HG03108 (cell line): ENCODE results near the gene TGDS.

Experiments used
- ATAC-seq: cut with Tn5 transposase; IDR thresholded peaks from one replicate; pipeline ENCODE4 v1.9.1; 2021; ENCODE audit warnings: moderate library complexity; ENCODE audit not compliant: unreplicated experiment

The TGDS gene

DNA sequence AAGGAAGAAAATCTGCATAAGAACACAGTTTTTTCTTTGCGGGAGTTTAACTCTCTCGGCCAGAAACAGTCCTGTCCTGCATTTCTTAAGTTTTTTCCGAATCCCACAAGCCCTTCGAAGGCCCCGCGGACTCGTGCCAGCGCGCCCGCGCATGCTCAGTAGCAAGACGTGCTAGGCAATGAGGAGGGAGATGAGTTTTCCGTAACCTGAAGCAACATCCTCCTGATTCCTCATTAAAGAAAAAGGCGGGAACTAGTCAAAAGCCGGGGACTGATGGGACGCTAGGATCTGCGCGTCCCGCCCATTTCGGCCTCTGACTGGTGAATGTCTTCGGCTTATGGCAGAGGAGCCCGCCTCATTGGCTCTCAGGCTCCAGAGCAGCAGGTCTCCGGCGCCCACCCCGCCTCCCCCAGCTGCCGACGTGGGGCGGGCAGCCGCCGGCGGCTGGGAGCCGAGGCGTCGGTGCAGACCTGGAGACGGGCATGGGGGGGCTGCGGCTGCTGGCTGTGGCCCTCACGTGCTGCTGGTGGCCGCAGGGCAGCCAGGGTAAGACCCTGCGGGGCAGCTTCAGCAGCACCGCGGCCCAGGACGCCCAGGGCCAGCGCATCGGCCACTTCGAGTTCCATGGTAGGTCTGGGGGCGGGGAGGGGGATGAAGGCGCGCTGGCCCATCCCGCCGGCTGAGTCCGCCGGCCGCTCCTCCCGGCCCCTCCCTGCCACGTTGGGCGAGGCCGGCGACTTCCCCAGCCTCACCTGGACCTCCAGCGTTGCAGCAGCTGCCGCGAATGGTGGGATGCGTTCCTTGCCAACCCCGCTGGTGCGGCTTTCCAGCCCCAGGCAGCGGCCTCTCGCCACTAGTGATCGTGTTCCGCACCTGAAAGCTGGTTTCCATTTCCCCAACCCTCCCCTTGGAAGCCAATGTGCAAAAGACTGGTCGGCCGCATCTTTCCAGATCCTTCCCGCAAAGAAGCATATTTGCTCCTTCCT lies 5.8 kb upstream of the TGDS start, which contains the start of gene GPR180:
TSS of gene GPR180 (plus strand) at position 412 of the 986 bp plus-strand sequence. CDS start at position 483, 71 bp downstream.
- peak; percentile 99 for ATAC-seq

DNA sequence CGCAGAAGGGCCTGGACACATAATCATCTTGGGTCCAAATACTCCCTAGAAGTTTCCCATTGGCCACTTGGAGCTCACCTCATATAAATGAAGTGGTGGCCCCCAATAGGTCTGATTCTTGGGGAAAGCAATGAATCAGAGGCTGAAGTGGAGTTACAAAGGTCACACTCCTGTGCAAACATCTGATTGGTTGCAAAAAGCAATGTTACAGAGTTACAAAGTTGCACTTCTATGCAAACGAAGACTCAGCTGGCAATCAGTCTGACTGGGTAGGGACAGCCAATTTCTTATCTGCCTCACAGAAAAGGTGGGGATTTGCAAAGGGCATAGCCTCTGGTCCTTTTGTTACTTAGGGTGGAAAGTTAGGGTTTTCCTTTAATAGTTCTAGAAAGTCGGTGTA lies 3.9 kb upstream of the TGDS start:
- no peak for ATAC-seq

DNA sequence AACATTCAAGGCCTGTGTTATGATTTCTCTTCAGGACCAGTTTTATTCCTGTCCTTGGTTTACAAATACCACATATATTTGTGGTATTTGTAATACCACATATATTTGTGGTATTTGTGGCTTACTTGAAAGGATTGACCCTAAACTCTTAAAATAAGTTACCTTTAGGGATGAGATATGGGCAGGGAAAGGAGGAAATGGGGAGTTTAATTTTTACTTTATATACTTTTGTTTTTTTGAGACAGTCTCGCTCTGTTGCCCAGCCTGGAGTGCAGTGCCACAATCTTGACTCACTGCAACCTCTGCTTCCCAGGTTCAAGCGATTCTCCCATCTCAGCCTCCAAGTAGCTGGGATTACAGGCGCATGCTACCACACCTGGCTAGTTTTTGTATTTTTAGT lies 2.3 kb upstream of the TGDS start:
- no peak for ATAC-seq

DNA sequence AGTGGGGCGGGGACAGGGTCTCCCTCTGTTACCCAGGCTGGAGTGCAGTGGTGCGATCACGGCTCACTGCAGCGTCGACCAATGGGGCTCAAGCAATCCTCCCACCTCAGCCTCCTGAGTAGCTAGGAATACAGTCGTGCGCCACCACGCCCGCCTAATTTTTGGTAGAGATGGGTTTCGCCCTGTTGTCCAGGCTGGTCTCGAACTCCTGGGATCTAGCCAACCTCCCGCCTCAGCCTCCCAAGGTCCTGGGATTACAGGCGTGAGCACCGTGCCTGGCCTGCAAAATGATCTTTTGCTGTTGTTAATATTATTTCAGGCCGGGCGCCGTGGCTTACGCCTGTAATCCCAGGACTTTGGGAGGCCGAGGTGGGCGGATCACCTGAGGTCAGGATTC lies 621 bp upstream of the TGDS start:
- ATAC-seq, result no peak

DNA sequence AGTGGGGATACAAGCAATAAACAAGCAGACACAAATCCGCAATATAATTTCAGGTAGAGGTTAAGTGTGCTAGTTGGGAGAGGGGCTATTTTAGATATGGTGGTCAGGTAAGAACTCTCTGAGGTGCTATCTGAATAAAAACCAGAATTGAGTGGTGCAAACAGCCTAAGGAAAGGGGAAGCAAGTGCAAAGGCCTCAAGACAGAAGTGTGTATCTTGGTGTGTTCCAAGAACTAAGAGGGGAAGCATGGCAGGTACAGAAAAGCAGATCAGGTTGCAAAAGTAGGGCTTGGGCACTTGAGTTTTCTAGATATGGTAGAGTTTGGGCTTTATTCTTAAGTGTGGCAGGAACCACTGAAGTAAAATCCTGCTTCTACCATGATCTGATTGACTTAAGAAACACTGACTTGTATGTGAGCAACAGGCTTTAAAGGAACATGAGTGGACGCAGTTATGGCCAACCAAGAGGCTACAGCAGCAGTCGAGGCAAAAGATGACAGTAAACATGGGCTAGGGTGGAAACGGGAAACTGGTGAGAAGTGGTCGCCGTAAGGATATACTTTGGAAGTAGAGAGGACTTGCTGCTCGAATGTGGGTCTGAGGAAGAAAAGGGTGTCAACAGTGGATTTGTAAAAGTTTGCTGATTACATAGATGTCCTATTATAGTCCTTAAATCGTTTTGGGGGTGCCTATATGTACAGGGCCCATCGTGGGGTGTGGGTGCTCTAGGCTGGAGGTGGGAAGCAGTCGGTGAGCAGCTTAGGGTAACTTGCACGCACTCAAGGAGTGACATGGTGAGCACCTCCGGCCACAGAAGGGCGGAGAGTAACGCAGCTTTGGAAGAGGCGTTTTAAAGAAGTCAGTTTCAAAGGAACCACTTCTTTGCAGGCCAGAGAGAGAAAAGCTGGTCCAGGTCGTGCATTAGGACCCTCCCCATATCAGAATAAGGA lies 677 bp downstream of the TGDS start:
- ATAC-seq, result peak; percentile 28

DNA sequence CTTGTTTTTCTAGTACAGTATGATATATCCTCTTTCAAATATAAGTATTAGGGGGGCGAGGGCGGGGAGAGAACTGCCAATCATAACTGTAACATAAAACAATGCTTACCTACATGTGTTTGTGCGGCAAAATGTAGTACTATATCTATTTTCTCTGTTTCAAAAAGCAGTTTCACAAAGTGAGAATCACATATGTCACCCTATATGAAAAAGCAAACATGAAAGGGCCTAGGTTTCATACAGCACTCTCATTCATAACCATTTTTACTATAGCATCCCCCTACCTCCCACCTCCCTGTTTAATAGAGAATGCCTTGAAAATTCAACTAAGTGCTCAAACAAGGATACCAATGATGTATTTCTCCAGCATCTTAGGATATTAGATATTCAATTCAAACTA lies 5.2 kb downstream of the TGDS start:
- ATAC-seq, result no peak

DNA sequence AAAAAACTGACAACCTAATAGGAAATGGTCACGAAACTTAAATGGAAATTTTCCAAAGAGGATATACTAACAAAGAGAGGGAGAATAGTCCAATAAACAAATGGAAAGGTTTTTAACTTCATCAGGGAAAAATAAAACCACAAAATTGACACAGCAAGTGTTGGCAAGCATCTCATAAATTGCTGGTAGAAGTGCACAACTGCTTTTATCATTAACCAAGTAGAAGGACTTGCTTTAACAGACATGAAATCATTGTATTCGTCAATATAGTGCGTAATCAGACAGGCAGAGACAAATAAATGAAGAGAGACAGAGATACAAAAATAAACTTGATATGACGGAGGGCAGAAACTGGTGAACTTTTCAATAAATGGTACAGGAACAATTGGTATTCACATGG lies 7.4 kb downstream of the TGDS start:
- no peak for ATAC-seq

DNA sequence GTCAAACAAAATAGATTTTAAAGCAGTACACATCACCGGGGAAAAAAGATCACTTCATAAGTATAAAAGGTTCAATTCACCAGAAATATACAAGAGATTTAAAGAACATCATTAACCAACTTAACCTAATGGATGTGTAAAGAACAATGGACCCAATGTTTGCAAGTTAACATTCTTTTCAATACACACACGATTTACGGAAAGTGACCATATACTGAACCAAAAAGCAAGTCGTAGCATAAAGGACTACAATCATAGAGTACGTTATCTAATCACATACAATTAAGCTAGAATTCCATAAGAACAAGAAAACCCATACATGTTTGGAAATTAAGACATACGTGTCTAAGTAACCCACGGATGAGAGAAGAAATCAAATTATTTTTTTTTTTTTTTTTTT lies 9.6 kb downstream of the TGDS start:
- no peak for ATAC-seq

DNA sequence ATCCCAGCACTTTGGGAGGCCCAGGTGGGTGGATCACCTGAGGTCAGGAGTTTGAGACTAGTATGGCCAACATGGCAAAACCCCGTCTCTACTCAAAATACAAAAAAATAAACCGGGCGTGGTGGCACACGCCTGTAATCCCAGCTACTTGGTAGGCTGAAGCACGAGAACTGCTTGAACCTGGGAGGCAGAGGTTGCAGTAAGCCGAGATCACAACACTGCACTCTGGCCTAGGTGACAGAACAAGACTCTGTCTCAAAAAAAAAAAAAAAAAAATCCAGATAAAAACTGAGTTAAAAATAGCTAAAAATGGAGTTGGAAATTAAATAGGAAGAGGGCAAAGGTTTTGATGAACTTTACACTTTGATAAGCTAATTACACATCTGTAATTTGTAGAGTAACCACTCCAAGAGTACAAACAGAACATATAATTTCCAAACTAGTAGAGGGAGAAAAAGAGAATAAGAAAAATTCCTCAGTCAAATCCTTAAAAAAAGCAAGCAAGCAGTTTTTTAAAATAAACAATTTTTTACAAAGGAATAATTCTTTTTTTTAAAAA lies 10.3 kb downstream of the TGDS start:
- no peak for ATAC-seq

DNA sequence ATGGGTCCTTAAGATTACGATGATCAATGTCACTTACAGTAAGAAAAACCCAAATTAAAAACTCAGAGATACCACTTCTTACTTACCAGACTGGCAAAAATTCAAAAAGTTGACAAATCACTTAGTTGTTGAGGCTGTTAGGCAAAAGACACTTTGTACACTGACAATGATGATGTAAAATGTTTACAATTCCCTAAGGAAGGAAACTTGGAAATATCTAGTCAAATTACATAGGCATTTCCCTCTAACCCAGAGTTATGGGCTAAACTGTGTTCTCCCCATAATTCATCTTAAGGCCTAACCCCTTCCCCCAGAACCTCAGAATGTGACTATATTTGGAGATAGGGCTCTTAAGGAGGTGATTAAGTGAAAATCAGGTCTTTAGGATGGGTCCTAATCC lies 12.0 kb downstream of the TGDS start:
- ATAC-seq, result no peak

DNA sequence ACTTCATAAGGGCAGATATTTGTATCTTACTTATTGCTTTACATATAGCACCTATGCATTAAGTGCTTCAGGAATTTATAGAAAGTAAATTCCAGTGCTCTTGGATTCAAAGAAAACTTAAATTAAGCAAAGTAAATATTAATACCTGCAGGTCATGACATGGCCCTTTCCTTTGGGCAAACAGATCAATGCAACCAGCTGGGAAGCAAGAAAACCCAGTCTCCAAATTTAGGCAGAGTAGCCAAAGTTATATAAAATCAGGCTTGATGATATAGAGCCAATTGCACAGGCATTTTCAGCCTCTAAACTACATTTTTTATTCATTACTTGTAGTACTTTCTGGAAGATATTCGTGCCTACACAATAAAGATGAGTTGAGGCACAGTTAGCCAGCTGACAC lies 16.9 kb downstream of the TGDS start:
- no peak for ATAC-seq

DNA sequence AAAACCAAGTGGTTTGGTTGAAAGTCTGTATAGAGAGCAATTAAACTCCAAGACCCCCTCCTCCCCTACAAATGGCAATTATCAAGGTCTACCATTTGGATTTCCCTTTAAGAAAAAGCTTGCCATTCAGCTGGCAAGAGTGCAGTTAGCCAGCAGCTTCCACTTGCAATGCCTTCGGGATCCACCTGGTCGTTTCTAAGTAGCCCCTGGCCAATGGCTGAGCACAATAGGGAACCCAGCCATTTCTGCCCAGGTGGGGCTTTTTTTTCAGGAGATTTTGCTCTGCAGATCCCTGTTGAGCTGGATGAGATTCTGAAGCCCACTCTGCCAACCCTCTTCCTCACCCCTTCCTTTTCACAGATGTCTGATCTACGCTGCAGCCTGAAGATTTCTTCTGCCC lies 26.3 kb downstream of the TGDS start:
- ATAC-seq, result no peak

DNA sequence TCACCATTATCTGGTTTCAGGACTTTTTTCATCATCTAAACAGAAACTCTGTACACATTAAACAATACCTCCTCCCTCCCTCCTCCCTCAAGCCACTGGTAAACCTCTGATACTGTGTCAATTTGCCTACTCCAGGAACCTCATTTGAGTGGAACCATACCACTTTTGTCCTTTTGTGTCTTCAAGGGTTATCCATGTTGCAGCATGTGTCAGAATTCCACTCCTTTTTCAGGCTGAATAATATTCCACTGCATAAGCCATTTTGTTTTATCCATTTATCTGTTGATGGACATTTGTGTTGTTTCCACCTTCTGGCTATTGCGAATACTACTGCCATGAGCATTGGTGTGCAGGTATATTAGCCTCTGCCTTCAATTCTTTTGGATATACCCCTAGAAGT lies 27.5 kb downstream of the TGDS start:
- no peak for ATAC-seq

DNA sequence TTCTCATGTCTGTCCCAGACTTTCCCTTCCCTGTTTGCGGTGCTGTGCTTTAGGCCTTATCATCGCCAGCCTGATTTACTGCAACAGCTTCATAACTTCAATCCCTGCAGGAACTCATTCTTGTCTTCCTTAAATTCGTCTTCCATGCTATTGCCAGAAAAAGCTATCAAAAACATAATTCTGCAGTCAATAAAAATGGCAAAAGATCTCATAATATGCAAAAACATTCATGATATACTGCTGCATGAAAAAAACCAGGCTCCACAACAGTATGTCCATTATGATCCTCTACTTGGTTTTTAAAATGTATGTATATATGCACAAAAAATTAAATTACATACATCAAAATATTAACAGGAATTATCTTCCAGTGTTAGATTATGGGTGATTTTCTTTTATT lies 28.4 kb downstream of the TGDS start:
- no peak for ATAC-seq

DNA sequence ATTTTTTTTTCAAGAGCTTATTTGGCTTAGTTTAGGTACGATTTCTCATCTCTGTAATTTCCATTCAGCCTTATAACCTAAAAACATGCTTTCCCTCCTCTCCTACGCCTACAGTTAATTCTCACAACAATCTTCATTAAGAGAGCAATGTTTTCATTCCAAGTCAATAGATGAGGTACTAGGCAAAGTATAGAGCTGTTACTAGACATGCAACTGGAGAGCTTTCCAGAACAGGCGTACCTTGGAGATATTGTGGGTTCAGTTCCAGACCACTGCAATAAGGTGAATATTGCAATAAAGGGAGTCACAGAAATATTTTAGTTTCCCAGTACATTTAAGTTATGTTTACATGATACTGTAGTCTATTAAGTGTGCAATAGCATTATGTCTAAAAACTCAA lies 34.8 kb downstream of the TGDS start:
- no peak for ATAC-seq

DNA sequence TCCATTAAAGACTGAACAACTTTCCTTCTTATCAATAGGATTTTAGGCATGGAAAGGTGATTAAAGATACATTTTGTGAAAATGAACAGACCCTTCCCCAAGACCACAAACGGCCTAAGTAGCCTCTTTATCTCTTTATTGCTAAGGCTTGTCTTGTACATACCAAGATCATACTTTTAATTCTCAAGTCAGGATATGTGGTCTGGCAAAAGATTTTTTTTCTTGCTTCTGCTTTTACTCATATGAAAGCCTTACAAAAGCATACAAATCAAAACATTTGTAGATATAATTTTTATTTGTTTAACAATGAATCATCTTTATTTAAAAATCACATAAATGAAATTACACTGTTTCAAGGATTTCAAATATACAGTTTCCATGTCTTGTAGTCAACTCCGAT lies 35.8 kb downstream of the TGDS start:
- ATAC-seq, result no peak

DNA sequence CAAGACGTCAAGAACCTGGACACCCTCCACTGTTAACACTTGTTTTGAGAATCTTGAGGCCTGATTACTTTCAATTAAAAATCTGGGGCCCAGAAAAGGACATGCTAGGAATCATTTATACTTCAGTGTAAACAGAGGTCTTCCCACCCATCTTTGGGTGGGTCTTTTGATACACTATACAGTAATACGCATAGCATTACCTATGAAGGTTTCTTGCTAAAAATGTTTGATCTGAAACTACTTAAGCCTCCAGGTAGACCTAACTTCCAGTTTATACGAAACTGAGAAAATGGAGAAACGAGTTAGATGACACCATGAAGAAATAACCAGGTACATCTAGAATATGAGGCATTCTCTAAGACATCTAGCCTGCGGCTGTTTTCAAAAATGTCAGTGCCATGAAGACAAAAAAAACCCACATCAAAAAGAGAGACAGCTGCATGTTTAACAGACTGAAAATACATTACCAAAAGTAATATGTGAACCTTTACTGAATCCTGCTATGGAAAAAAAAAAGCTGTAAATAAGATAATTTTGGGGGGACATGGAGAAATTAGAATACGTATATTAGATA lies 36.6 kb downstream of the TGDS start:
- no peak for ATAC-seq

DNA sequence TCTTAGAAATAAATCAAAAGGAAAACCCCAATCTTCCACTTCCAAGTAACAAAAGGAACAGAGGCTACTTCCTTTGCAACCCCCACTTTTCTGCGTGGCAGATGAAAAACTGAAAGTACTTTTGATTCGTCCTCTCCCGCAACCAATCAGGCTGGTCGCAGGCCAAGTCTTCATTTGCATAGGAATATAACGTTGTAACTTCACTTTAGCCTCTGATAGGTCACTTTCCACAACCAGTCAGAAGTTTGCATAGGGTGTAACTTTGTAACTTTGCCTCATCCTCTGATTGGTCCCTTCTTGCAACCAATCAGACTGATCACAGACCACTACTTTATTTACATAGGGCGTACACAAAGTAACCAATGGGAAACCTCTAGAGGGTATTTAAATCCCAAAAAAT lies 37.2 kb downstream of the TGDS start:
- no peak for ATAC-seq

DNA sequence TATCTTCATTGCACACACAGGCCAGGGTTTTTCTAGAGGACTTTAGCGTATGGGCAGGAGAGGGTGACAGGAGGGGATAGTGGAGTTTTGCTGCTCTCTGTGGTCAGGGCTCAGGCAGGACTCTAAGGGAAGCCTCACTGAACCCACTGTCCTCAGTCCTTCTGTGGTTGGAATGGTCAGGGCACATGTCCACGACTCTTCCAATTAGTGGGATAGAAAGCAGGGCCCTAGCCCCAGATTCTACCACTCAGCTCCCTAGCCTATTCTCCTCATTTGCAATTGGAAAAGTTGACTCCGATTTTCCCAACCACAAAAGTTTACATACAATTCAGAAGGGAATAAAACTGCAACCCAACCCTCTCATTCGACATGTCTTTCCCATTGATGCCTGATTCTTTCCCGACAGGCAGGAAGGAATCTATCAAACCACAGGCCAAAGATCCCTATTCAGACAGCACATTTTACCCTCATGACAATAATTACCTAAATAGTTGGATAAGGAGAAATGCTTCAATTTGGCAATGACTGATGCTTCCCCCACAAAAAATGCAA lies 38.2 kb downstream of the TGDS start:
- ATAC-seq, result no peak

DNA sequence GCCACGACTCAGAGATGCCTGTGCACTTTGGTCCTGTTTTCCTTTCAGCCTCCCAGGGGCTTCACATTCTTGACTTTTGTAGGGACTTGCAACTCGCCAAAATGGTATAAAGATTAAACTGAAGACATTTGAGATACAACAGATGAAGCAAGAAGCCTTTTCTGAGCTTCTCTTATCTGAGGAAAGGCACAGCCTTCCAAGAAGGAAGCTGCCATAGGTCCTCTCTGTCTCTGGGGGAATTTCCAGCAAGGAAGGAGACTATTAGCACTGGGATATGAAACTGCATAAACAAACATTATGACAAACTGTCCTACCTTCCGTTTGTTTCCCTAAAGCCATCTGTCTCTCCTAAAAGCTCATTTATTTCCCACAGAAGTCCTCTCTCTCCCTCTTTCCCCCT lies 39.3 kb downstream of the TGDS start:
- ATAC-seq, result no peak

DNA sequence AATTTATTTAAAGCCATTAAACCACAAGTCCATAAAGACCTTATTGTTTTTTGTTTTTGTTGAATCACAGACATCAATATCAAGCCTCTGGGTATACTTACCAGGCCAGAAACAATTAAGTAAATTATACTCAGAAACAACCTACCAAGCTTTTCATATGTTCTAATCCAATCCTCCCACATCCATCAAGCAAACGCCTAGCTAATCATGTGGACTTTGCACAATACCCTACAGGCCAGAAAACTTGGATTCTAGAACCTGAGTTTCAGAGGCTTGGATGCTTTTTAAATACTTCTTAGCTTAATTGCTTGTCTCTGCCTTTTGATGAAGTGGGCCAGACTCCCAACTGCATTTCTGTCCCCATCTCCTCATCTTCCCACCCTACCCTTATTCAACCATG lies 39.9 kb downstream of the TGDS start:
- ATAC-seq, result no peak
